Activated CD8-positive, alpha-beta memory T cell treated with anti-CD3 and anti-CD28 coated beads, Interleukin-2, amount 50 U/mL, for 1 hour (primary cell): Measurements from ENCODE around the gene FPR1.

Experiments
- DNase-seq: peaks from one replicate; pipeline ENCODE4 v3.0.0-alpha.2; 2020; ENCODE audit errors: extremely low read depth

FPR1 gene

DNA sequence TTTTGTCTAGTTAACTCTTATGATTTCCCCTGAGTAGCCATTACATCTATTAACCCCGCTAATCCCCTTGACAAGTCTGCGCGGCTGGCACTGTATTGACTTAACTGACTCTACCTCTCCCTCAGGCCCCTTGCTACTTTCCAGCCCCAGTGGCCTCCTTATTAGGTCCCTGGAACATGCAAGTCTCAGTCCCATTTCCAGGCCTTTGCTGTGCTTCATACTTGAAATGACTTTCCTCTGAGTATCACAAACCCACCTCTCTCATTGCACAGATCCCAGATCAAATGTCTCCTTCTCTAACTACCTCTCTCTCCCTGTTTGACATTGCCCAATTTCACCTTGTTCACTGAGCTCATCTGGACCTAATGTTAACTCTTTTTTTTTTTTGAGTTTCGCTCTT, 45.4 kb downstream of the FPR1 start:
- no peak for DNase-seq

GRCh38 chr19:51704626-51705025, 47.1 kb downstream of the FPR1 start:
- no peak for DNase-seq

- peak; percentile 88 for DNase-seq
These were observed 47.8 kb downstream of the FPR1 start for GRCh38 chr19:51703575-51704515.

- DNase-seq: no peak
These were observed 48.7 kb downstream of the FPR1 start for GRCh38 chr19:51702825-51703574.

- no peak for DNase-seq
These were observed 49.4 kb downstream of the FPR1 start for GRCh38 chr19:51702103-51702824.

DNA sequence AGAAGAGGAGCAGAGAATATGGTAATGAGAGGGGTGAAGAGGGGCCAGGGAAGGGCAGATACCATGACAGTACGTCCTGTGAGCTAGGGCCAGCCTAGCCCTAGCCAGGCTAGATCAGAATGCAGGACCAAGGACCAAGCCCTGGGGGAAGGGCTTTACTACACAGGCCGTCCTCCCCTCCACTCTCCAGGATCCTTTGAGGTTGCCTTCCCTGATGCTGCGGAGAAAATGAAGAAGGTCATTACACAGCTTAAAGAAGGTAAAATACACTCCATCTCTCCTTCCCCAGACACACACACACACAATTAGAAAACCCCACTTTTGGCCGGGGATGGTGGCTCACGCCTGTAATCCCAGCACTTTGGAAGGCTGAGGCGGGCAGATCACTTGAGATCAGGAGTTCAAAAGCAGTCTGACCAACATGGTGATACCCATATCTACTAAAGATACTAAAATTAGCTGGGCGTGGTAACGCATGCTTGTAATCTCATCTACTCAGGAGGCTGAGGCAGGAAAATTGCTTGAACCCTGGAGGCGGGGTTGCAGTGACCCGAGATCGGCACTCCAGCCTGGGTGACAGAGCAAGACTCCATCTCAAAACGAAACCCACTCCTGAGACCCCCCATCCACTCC, 50.1 kb downstream of the FPR1 start:
- no peak for DNase-seq

- no peak for DNase-seq
These were observed 52.5 kb downstream of the FPR1 start for GRCh38 chr19:51699170-51699569.

GRCh38 chr19:51698296-51698695, 53.4 kb downstream of the FPR1 start:
- no peak for DNase-seq

DNA sequence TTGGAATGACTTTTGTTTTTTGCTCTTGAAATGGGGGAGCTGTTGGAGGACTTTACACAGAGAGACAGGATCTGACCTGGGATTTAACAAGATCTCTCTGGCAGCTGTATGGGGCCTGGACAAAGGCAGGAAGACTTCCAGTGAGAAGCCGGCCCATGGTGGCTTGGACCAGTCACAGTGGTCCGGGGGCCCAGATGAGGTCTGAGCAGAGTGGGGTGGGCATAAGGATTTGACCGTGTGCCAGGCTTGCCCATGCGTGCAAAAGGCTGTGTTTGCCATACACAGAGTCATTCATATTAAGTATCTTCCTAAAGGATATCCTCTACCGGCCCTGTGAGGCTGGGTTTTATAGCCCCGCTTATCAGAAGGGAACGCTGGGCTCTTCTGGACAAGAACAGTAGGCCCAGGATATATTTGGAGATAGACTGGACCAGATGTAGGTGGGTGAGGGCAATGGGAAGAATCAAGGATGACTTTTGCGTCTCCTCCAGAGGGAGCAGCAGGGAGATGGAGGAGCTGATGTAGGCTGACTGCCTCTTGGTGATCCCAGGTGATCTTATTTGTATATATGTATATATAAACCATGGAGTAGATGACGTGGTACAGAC, 54.4 kb downstream of the FPR1 start:
- no peak for DNase-seq

DNA sequence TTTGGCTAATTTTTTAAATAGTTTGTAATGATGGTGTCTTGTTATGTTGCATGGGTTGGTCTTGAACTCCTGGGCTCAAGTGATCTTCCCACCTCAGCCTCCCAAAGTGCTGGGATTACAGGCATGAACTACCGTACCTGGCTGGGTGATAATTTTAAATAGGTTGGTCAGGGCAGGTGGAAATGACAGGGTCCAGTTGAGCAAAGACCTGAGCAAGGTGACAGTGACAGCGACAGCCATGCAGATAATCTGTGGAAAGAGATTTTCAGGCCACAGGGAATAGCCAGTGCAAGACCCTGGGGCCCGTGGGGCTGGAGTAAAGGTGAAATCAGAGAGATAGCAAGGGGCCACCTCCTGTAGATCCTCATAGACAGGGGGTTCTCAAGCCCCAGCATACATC, 55.1 kb downstream of the FPR1 start:
- no peak for DNase-seq
